WTC11 (cell line): ENCODE results near the gene STK25. TPM values are rescaled to one million over a fixed set of nuclear protein-coding genes. Genes with fewer than 3 reads are reported as not detected.

ENCODE experiments used
- ATAC-seq: fragments of 200-7000 bp; cut with Tn5 transposase; 2 replicates; pipeline ENCODE4 v1.10.0; 2021; ENCODE audit warnings: mild to moderate bottlenecking, moderate library complexity
- CTCF ChIA-PET: fragments of 300-600 bp; sonication (Branson Sonifier 250); formaldehyde crosslinking; loops from one replicate; lab custom pipeline; 2021; ENCODE audit warnings: antibody characterized with exemption; lab: Charles Lee
- POLR2A ChIA-PET: fragments of 350-600 bp; sonication (Branson Sonifier 250); formaldehyde crosslinking; loops from one replicate; lab custom pipeline; 2021; ENCODE audit warnings: antibody characterized with exemption; lab: Charles Lee
- DNase-seq: peaks from one replicate; pipeline ENCODE4 v3.0.0; 2021; ENCODE audit warnings: low spot score
- H3K27ac Mint-ChIP-seq: 2 replicates; pipeline ENCODE4 v1.8.0; 2021; ENCODE audit warnings: mixed read lengths
- H3K27me3 Mint-ChIP-seq: 2 replicates; pipeline ENCODE4 v1.8.0; 2021; ENCODE audit warnings: low read depth, mild to moderate bottlenecking, moderate library complexity, mixed read lengths
- H3K36me3 Mint-ChIP-seq: 2 replicates; pipeline ENCODE4 v1.8.0; 2021; ENCODE audit warnings: mixed read lengths
- H3K4me1 Mint-ChIP-seq: 2 replicates; pipeline ENCODE4 v1.8.0; 2022; ENCODE audit warnings: mixed read lengths
- H3K4me3 Mint-ChIP-seq: 2 replicates; pipeline ENCODE4 v1.8.0; 2021; ENCODE audit warnings: mild to moderate bottlenecking, moderate library complexity, mixed read lengths
- H3K9me3 Mint-ChIP-seq: 2 replicates; pipeline ENCODE4 v1.8.0; 2021; ENCODE audit warnings: mixed read lengths
- CREB1 ChIP-seq: sonication (generic); formaldehyde crosslinking; IDR thresholded peaks from 2 replicates; pipeline ENCODE4 v1.8.0; 2023; ENCODE audit warnings: mild to moderate bottlenecking, missing genetic modification reagents
- CREM ChIP-seq: sonication (generic); formaldehyde crosslinking; IDR thresholded peaks from 2 replicates; pipeline ENCODE4 v1.8.1; 2022; ENCODE audit warnings: mild to moderate bottlenecking, missing genetic modification reagents, moderate library complexity
- EMX1 ChIP-seq: fragments of 250-450 bp; sonication (Bioruptor Pico); IDR thresholded peaks from 2 replicates; pipeline ENCODE4 v1.8.0; 2021; ENCODE audit warnings: mild to moderate bottlenecking
- ETV6 ChIP-seq: sonication (generic); formaldehyde crosslinking; IDR thresholded peaks from 2 replicates; pipeline ENCODE4 v1.8.1; 2022; ENCODE audit warnings: mild to moderate bottlenecking, missing genetic modification reagents
- FOXJ3 ChIP-seq: sonication (generic); formaldehyde crosslinking; IDR thresholded peaks from 2 replicates; pipeline ENCODE4 v1.9.0; 2021; ENCODE audit warnings: missing genetic modification reagents, mild to moderate bottlenecking, borderline replicate concordance
- FOXK1 ChIP-seq: sonication (generic); formaldehyde crosslinking; IDR thresholded peaks from 2 replicates; pipeline ENCODE4 v1.8.0; 2022; ENCODE audit warnings: mild to moderate bottlenecking, moderate library complexity, missing genetic modification reagents
- GTF2I ChIP-seq: fragments of 250-450 bp; sonication (Bioruptor Pico); conservative IDR thresholded peaks from 2 replicates; pipeline ENCODE4 v1.4.0; 2021; ENCODE audit warnings: mild to moderate bottlenecking
- IRF2 ChIP-seq: sonication (generic); formaldehyde crosslinking; IDR thresholded peaks from 2 replicates; pipeline ENCODE4 v1.8.0; 2022; ENCODE audit warnings: low read depth, missing genetic modification reagents, borderline replicate concordance
- JUN ChIP-seq: sonication (generic); formaldehyde crosslinking; IDR thresholded peaks from 2 replicates; pipeline ENCODE4 v1.8.0; 2023; ENCODE audit warnings: mild to moderate bottlenecking, missing genetic modification reagents
- NFATC4 ChIP-seq: fragments of 250-450 bp; sonication (Bioruptor Pico); IDR thresholded peaks from 2 replicates; pipeline ENCODE4 v1.9.0; 2021; ENCODE audit warnings: mild to moderate bottlenecking
- NR1H2 ChIP-seq: sonication (generic); formaldehyde crosslinking; IDR thresholded peaks from 2 replicates; pipeline ENCODE4 v1.9.0; 2021; ENCODE audit warnings: mild to moderate bottlenecking, moderate library complexity, missing genetic modification reagents
- NR2C2 ChIP-seq: sonication (generic); formaldehyde crosslinking; IDR thresholded peaks from 2 replicates; pipeline ENCODE4 v1.8.0; 2022; ENCODE audit warnings: mild to moderate bottlenecking, missing genetic modification reagents
- NR3C1 ChIP-seq: sonication (generic); formaldehyde crosslinking; conservative IDR thresholded peaks from 2 replicates; pipeline ENCODE4 v1.8.1; 2023; ENCODE audit warnings: low read depth, mild to moderate bottlenecking, missing genetic modification reagents
- SMAD3 ChIP-seq: sonication (generic); formaldehyde crosslinking; IDR thresholded peaks from 2 replicates; pipeline ENCODE4 v1.8.0; 2022; ENCODE audit warnings: missing genetic modification reagents, mild to moderate bottlenecking, borderline replicate concordance
- SP1 ChIP-seq: sonication (generic); formaldehyde crosslinking; conservative IDR thresholded peaks from 2 replicates; pipeline ENCODE4 v1.8.1; 2022; ENCODE audit warnings: missing genetic modification reagents
- TP53 ChIP-seq: sonication (generic); formaldehyde crosslinking; IDR thresholded peaks from 2 replicates; pipeline ENCODE4 v1.8.1; 2023; ENCODE audit warnings: mild to moderate bottlenecking, missing genetic modification reagents
- ZBTB21 ChIP-seq: sonication (generic); formaldehyde crosslinking; IDR thresholded peaks from 2 replicates; pipeline ENCODE4 v1.8.1; 2023; ENCODE audit warnings: mild to moderate bottlenecking, missing genetic modification reagents, borderline replicate concordance
- ZNF121 ChIP-seq: sonication (generic); formaldehyde crosslinking; IDR thresholded peaks from 2 replicates; pipeline ENCODE4 v1.8.0; 2023; ENCODE audit warnings: missing genetic modification reagents
- ZNF232 ChIP-seq: sonication (generic); formaldehyde crosslinking; IDR thresholded peaks from 2 replicates; pipeline ENCODE4 v1.8.0; 2022; ENCODE audit warnings: mild to moderate bottlenecking, missing genetic modification reagents
- ZNF317 ChIP-seq: sonication (generic); formaldehyde crosslinking; IDR thresholded peaks from 2 replicates; pipeline ENCODE4 v1.8.1; 2023; ENCODE audit warnings: low read depth, mild to moderate bottlenecking, moderate library complexity, missing genetic modification reagents, borderline replicate concordance
- ZNF671 ChIP-seq: fragments of 250-450 bp; sonication (Bioruptor Pico); IDR thresholded peaks from 2 replicates; pipeline ENCODE4 v1.8.0; 2021; ENCODE audit warnings: mild to moderate bottlenecking
- total RNA-seq: library from RNA; stranded (reverse); gene quantifications from 3 replicates; pipeline ENCODE4 v1.2.3, GENCODE V29; 2021
- TF ChIP-seq, protein P1 (sequence below): fragments of 250-450 bp; sonication (Bioruptor Pico); IDR thresholded peaks from 2 replicates; pipeline ENCODE4 v1.9.0; 2021; ENCODE audit warnings: mild to moderate bottlenecking
- TF ChIP-seq, protein P2 (sequence below): sonication (generic); formaldehyde crosslinking; IDR thresholded peaks from 2 replicates; pipeline ENCODE4 v1.8.1; 2023; ENCODE audit warnings: mild to moderate bottlenecking, missing genetic modification reagents, moderate library complexity
- TF ChIP-seq, protein P3 (sequence below): sonication (generic); formaldehyde crosslinking; IDR thresholded peaks from 2 replicates; pipeline ENCODE4 v1.8.0; 2023; ENCODE audit warnings: missing genetic modification reagents
- TF ChIP-seq, protein P4 (sequence below): sonication (generic); formaldehyde crosslinking; IDR thresholded peaks from 2 replicates; pipeline ENCODE4 v1.8.1; 2023; ENCODE audit warnings: mild to moderate bottlenecking, missing genetic modification reagents, moderate library complexity
- TF ChIP-seq, protein P5 (sequence below): sonication (generic); formaldehyde crosslinking; IDR thresholded peaks from 2 replicates; pipeline ENCODE4 v1.8.0; 2022; ENCODE audit warnings: mild to moderate bottlenecking, missing genetic modification reagents
- TF ChIP-seq, protein P6 (sequence below): sonication (generic); formaldehyde crosslinking; IDR thresholded peaks from 2 replicates; pipeline ENCODE4 v1.8.0; 2022; ENCODE audit warnings: mild to moderate bottlenecking, missing genetic modification reagents
- TF ChIP-seq, protein P7 (sequence below): fragments of 250-450 bp; sonication (Bioruptor Pico); IDR thresholded peaks from 2 replicates; pipeline ENCODE4 v1.9.0; 2021; ENCODE audit warnings: moderate library complexity, mild to moderate bottlenecking, inconsistent platforms, borderline replicate concordance

Gene STK25
- total RNA-seq, 1 experiment from 2014 or later, result 232 TPM

DNA sequence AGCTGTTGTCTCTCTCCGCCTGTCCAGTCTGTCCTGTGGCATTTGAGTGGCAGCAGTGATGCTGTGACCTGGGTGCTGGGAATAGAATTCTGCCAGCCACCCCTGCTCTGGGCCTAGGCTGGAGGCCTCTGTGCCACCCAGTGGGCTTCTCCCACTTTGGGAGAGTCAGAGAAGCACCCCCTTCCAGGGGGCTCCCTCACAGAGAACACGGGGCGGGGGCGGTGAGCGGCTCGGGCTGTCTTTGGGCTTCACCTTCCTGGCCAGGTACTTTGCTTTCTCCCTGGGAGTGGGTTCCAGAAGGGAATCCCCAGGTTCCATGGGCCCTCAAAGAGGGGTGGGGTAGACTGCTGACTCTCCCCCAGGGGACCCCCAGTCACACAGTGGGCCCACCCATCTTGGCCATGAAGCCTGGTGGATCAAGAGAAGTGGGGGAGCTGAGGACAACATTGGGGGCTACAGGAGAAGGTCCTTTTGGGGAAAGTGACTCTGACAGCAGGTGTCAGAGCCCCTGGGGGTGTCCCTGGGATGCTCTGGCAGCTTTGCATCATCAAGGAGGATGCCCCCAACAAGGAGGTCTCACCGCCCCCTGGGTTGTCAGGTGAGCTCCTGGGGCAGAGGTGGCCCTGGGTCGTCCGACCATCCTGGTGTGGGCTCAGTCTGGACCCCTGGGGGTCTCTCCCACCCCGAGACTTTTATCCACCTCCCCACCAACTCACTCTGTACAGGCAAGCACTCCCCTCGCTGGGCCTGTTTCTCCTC, 31.4 kb upstream of the STK25 start:
- no peak for ATAC-seq
- no peak for DNase-seq

DNA sequence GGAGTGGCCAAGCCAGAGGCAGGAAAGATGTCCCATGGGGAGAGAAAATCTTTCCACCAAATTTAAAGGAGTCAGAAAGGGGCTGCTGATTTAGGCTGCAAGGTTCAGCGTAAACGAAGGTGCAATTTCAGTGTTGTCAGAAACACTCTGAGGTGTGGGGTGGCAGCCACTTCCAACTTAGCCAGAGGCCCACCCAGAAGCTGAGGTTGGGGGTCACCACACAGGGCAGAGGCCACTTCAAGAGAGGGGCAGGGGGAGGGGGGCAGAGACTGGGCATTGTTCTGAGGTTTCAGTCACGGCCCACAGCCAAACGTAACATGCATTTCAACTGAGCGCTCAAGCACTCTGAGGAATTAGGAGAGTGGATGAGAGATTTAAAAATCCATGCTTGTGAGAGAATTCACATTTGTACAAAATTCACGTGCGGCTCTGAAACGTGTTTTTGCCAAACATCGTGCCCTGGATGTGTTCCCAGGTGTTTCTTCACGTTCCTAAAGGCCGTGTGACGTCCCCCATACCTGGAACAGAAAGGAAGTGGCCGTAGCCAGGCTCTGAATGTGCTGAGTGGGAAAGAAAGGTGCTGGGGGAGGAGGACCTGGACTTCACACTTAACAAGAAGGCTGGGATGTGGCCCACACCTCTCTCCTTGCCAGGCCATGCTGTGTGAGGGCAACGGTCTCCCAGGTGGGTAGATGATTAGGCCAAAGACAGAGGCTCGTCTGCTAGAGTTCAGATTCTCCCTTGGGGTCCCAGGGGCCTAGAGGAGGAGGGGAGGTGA, 30.6 kb upstream of the STK25 start:
- DNase-seq (no peak), ATAC-seq (no peak)
- ChIA-PET POLR2A (no interaction called here), CTCF (no interaction called here)
- Mint-ChIP-seq H3K4me3 (no peak overlapping the region; the same call in 1 of the 2 replicates), H3K36me3 (no peaks in the 10 kb centered on the region), H3K4me1 (peaks cover 4% of the 10 kb centered on the region), H3K27ac (no peak overlapping the region), H3K27me3 (peaks cover 41% of the 10 kb centered on the region), H3K9me3 (no peaks in the 10 kb centered on the region)
- no peak for TF ChIP-seq IRF2 (CRISPR knock-in tag)
- TF ChIP-seq TP53 (CRISPR knock-in tag), result no peak
- TF ChIP-seq SP1 (CRISPR knock-in tag), result no peak
- no peak for TF ChIP-seq JUN (CRISPR knock-in tag)
- TF ChIP-seq CREM (CRISPR knock-in tag), result no peak
- TF ChIP-seq, protein P1, sequence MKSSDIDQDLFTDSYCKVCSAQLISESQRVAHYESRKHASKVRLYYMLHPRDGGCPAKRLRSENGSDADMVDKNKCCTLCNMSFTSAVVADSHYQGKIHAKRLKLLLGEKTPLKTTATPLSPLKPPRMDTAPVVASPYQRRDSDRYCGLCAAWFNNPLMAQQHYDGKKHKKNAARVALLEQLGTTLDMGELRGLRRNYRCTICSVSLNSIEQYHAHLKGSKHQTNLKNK (CRISPR knock-in tag), result no peak
- no peak for TF ChIP-seq NR2C2
- no peak for TF ChIP-seq SMAD3
- TF ChIP-seq ZBTB21 (CRISPR knock-in tag), result no peak
- TF ChIP-seq, protein P2, sequence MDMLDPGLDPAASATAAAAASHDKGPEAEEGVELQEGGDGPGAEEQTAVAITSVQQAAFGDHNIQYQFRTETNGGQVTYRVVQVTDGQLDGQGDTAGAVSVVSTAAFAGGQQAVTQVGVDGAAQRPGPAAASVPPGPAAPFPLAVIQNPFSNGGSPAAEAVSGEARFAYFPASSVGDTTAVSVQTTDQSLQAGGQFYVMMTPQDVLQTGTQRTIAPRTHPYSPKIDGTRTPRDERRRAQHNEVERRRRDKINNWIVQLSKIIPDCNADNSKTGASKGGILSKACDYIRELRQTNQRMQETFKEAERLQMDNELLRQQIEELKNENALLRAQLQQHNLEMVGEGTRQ, result no peak
- TF ChIP-seq, protein P3, sequence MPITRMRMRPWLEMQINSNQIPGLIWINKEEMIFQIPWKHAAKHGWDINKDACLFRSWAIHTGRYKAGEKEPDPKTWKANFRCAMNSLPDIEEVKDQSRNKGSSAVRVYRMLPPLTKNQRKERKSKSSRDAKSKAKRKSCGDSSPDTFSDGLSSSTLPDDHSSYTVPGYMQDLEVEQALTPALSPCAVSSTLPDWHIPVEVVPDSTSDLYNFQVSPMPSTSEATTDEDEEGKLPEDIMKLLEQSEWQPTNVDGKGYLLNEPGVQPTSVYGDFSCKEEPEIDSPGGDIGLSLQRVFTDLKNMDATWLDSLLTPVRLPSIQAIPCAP (CRISPR knock-in tag), result no peak

More for the DNA sequence above, 31.4 kb upstream of the STK25 start:
- Mint-ChIP-seq H3K27ac (no peak overlapping the region), H3K4me1 (peaks cover 4% of the 10 kb centered on the region), H3K27me3 (peaks cover 42% of the 10 kb centered on the region), H3K36me3 (no peaks in the 10 kb centered on the region), H3K4me3 (no peak overlapping the region), H3K9me3 (no peaks in the 10 kb centered on the region)
- TF ChIP-seq FOXJ3, result no peak
- no peak for TF ChIP-seq NR3C1 (CRISPR knock-in tag)
- TF ChIP-seq CREB1 (CRISPR knock-in tag), result no peak
- TF ChIP-seq GTF2I (CRISPR knock-in tag), result no peak
- TF ChIP-seq, protein P4, sequence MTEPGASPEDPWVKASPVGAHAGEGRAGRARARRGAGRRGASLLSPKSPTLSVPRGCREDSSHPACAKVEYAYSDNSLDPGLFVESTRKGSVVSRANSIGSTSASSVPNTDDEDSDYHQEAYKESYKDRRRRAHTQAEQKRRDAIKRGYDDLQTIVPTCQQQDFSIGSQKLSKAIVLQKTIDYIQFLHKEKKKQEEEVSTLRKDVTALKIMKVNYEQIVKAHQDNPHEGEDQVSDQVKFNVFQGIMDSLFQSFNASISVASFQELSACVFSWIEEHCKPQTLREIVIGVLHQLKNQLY (CRISPR knock-in tag), result no peak
- no peak for TF ChIP-seq SMAD3
- TF ChIP-seq ZNF671, result no peak
- no peak for TF ChIP-seq ZNF232
- no peak for TF ChIP-seq ZNF317 (CRISPR knock-in tag)
- no peak for TF ChIP-seq ETV6 (CRISPR knock-in tag)
- TF ChIP-seq, protein P5, sequence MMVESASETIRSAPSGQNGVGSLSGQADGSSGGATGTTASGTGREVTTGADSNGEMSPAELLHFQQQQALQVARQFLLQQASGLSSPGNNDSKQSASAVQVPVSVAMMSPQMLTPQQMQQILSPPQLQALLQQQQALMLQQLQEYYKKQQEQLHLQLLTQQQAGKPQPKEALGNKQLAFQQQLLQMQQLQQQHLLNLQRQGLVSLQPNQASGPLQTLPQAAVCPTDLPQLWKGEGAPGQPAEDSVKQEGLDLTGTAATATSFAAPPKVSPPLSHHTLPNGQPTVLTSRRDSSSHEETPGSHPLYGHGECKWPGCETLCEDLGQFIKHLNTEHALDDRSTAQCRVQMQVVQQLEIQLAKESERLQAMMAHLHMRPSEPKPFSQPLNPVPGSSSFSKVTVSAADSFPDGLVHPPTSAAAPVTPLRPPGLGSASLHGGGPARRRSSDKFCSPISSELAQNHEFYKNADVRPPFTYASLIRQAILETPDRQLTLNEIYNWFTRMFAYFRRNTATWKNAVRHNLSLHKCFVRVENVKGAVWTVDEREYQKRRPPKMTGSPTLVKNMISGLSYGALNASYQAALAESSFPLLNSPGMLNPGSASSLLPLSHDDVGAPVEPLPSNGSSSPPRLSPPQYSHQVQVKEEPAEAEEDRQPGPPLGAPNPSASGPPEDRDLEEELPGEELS (CRISPR knock-in tag), result no peak
- TF ChIP-seq ZNF121 (CRISPR knock-in tag), result no peak
- TF ChIP-seq NFATC4 (CRISPR knock-in tag), result no peak
- no peak for TF ChIP-seq EMX1
- TF ChIP-seq, protein P6, sequence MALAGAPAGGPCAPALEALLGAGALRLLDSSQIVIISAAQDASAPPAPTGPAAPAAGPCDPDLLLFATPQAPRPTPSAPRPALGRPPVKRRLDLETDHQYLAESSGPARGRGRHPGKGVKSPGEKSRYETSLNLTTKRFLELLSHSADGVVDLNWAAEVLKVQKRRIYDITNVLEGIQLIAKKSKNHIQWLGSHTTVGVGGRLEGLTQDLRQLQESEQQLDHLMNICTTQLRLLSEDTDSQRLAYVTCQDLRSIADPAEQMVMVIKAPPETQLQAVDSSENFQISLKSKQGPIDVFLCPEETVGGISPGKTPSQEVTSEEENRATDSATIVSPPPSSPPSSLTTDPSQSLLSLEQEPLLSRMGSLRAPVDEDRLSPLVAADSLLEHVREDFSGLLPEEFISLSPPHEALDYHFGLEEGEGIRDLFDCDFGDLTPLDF (CRISPR knock-in tag), result no peak
- TF ChIP-seq, protein P1 (CRISPR knock-in tag), result no peak
- TF ChIP-seq NR1H2, result no peak
- no peak for TF ChIP-seq FOXK1
- TF ChIP-seq, protein P7, sequence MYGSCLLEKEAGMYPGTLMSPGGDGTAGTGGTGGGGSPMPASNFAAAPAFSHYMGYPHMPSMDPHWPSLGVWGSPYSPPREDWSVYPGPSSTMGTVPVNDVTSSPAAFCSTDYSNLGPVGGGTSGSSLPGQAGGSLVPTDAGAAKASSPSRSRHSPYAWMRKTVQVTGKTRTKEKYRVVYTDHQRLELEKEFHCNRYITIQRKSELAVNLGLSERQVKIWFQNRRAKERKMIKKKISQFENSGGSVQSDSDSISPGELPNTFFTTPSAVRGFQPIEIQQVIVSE, result no peak
- TF ChIP-seq, protein P2, result no peak
- ChIA-PET POLR2A (interaction anchor here (0.6 kb wide), 1 partner anchor 27 kb away, joined by 7 read pairs; no protein-coding TSS in a partner anchor), CTCF (no interaction called here)
